IMR-90 (cell line): ENCODE results near the gene GUCY1A2. TPM values are rescaled to one million over a fixed set of nuclear protein-coding genes. Genes with fewer than 3 reads are reported as not detected.
A peak's percentile ranks its signal among the peaks of the same experiment; 100 is the strongest.

Experiments used
- ATAC-seq: fragments of 200-7000 bp; cut with Tn5 transposase; 2 replicates; pipeline ENCODE4 v1.9.1; 2020; ENCODE audit warnings: low read depth, mild to moderate bottlenecking, moderate library complexity
- BruUV-seq: library from RNA; stranded (reverse); fragments of 400-500 nt; replicated peaks from 2 replicates; lab custom pipeline; 2021; lab: Mats Ljungman, UMichigan
- CTCF ChIA-PET: fragments of 300-600 bp; formaldehyde crosslinking; extraction: SDS; loops from one replicate; lab custom pipeline; 2021; ENCODE audit warnings: antibody characterized with exemption; lab: Yijun Ruan, JAX
- POLR2A ChIA-PET: fragments of 300-600 bp; sonication (Branson Sonifier 250); formaldehyde crosslinking; loops from one replicate; lab custom pipeline; 2022; ENCODE audit warnings: antibody characterized with exemption; ENCODE audit not compliant: unreplicated experiment; lab: Charles Lee
- DNase-seq: peaks from one replicate; pipeline ENCODE4 v3.0.0; 2013
- H2AFZ ChIP-seq: replicated peaks from 2 replicates; pipeline ENCODE3; 2013; ENCODE audit warnings: low read length, mild to moderate bottlenecking; ENCODE audit not compliant: poor library complexity
- H2AK5ac ChIP-seq: 2 replicates; pipeline ENCODE4 v1.6.1; 2013; ENCODE audit warnings: low read depth, low read length, inconsistent platforms
- H2AK9ac ChIP-seq: replicated peaks from 2 replicates; pipeline ENCODE3; 2013; ENCODE audit warnings: mild to moderate bottlenecking, low read depth, low read length, moderate library complexity; ENCODE audit not compliant: poor library complexity
- H2BK120ac ChIP-seq: 2 replicates; pipeline ENCODE4 v1.6.1; 2013; ENCODE audit warnings: low read depth, low read length, inconsistent platforms
- H2BK15ac ChIP-seq: 3 replicates; pipeline ENCODE4 v1.6.1; 2013; ENCODE audit warnings: low read depth, low read length, inconsistent platforms
- H2BK20ac ChIP-seq: 2 replicates; pipeline ENCODE4 v1.6.1; 2013; ENCODE audit warnings: low read depth, mild to moderate bottlenecking, inconsistent platforms, low read length, moderate library complexity
- H2BK5ac ChIP-seq: 2 replicates; pipeline ENCODE4 v1.6.1; 2013; ENCODE audit warnings: mild to moderate bottlenecking, low read depth, low read length, inconsistent platforms; ENCODE audit not compliant: poor library complexity, severe bottlenecking
- H3K14ac ChIP-seq: replicated peaks from 2 replicates; pipeline ENCODE4 v1.6.1; 2013; ENCODE audit warnings: low read depth, low read length, inconsistent platforms
- H3K18ac ChIP-seq: 2 replicates; pipeline ENCODE4 v1.6.1; 2013; ENCODE audit warnings: low read depth, low read length, control low read depth
- H3K23ac ChIP-seq: 2 replicates; pipeline ENCODE4 v1.6.1; 2013; ENCODE audit warnings: low read depth, low read length, inconsistent platforms
- H3K27ac ChIP-seq: 2 replicates; pipeline ENCODE4 v1.5.1; 2013; ENCODE audit warnings: mild to moderate bottlenecking, control low read depth, low read length; ENCODE audit not compliant: insufficient read depth
- H3K27me3 ChIP-seq: 2 replicates; pipeline ENCODE4 v1.6.1; 2013; ENCODE audit warnings: low read length; ENCODE audit not compliant: control insufficient read depth, insufficient read depth
- H3K36me3 ChIP-seq: 2 replicates; pipeline ENCODE4 v1.6.1; 2013; ENCODE audit warnings: low read length, mixed read lengths; ENCODE audit not compliant: control insufficient read depth, insufficient read depth
- H3K4ac ChIP-seq: 2 replicates; pipeline ENCODE4 v1.6.1; 2013; ENCODE audit warnings: low read depth, low read length, inconsistent platforms
- H3K4me1 ChIP-seq: 2 replicates; pipeline ENCODE4 v1.6.1; 2013; ENCODE audit warnings: low read length, mixed read lengths; ENCODE audit not compliant: control insufficient read depth, insufficient read depth
- H3K4me2 ChIP-seq: 2 replicates; pipeline ENCODE4 v1.6.1; 2013; ENCODE audit warnings: low read depth, mild to moderate bottlenecking, control low read depth, low read length, moderate library complexity
- H3K4me3 ChIP-seq: 2 replicates; pipeline ENCODE4 v1.5.1; 2013; ENCODE audit warnings: low read depth, mild to moderate bottlenecking, control low read depth, low read length, moderate library complexity; ENCODE audit not compliant: insufficient read depth
- H3K56ac ChIP-seq: 2 replicates; pipeline ENCODE4 v1.6.1; 2013; ENCODE audit warnings: low read length, inconsistent platforms; ENCODE audit not compliant: insufficient read depth; ENCODE audit errors: extremely low read depth
- H3K79me1 ChIP-seq, 2 experiments: 2 replicates each; pipeline ENCODE4 v1.6.1; 2013; ENCODE audit warnings: low read length in 2 of 2, inconsistent platforms in 1 of 2, low read depth in 1 of 2
- H3K9ac ChIP-seq: 2 replicates; pipeline ENCODE4 v1.6.1; 2013; ENCODE audit warnings: low read depth, low read length, control low read depth
- H3K9me1 ChIP-seq: 2 replicates; pipeline ENCODE4 v1.6.1; 2013; ENCODE audit warnings: low read length, inconsistent platforms; ENCODE audit not compliant: insufficient read depth
- H3K9me3 ChIP-seq: 2 replicates; pipeline ENCODE4 v1.6.1; 2013; ENCODE audit warnings: low read length; ENCODE audit not compliant: control insufficient read depth, insufficient read depth
- H4K20me1 ChIP-seq: 2 replicates; pipeline ENCODE4 v1.6.1; 2013; ENCODE audit warnings: low read length, inconsistent platforms; ENCODE audit not compliant: insufficient read depth
- H4K5ac ChIP-seq: 2 replicates; pipeline ENCODE4 v1.6.1; 2013; ENCODE audit warnings: mild to moderate bottlenecking, low read depth, low read length, control low read depth
- H4K8ac ChIP-seq, 2 experiments: 2 replicates each; pipeline ENCODE4 v1.6.1; 2013; ENCODE audit warnings: low read depth in 2 of 2, low read length in 2 of 2, control low read depth in 1 of 2, inconsistent platforms in 1 of 2
- H4K91ac ChIP-seq: 2 replicates; pipeline ENCODE4 v1.6.1; 2013; ENCODE audit warnings: low read depth, low read length, inconsistent platforms; ENCODE audit not compliant: insufficient read depth
- BHLHE40 ChIP-seq: fragments of 150-350 bp; IDR thresholded peaks from 2 replicates; pipeline ENCODE4 v1.6.1; 2016; ENCODE audit warnings: mild to moderate bottlenecking, low read depth, low read length
- CHD1 ChIP-seq: IDR thresholded peaks from 2 replicates; pipeline ENCODE4 v1.6.1; 2012; ENCODE audit warnings: low read depth, low read length, improper control_type of control experiment
- FOS ChIP-seq: fragments of 150-350 bp; IDR thresholded peaks from 2 replicates; pipeline ENCODE4 v1.6.1; 2016; ENCODE audit warnings: low read depth, low read length
- MAFK ChIP-seq: IDR thresholded peaks from 2 replicates; pipeline ENCODE4 v1.6.1; 2012; ENCODE audit warnings: low read depth, low read length, improper control_type of control experiment
- MXI1 ChIP-seq: IDR thresholded peaks from 2 replicates; pipeline ENCODE4 v1.6.1; 2012; ENCODE audit warnings: low read depth, mild to moderate bottlenecking, low read length, moderate library complexity, borderline replicate concordance
- NFE2L2 ChIP-seq: fragments of 150-350 bp; IDR thresholded peaks from 2 replicates; pipeline ENCODE4 v1.6.1; 2016; ENCODE audit warnings: low read depth, mild to moderate bottlenecking, low read length
- RAD21 ChIP-seq: IDR thresholded peaks from 2 replicates; pipeline ENCODE4 v1.6.1; 2012; ENCODE audit warnings: low read length, improper control_type of control experiment
- RCOR1 ChIP-seq: IDR thresholded peaks from 2 replicates; pipeline ENCODE4 v1.6.1; 2012; ENCODE audit warnings: mild to moderate bottlenecking, low read length, improper control_type of control experiment; ENCODE audit not compliant: insufficient replicate concordance
- RFX5 ChIP-seq: IDR thresholded peaks from 2 replicates; pipeline ENCODE4 v1.8.0; 2012; ENCODE audit warnings: low read depth, mild to moderate bottlenecking, low read length, moderate library complexity
- SMC3 ChIP-seq: fragments of 150-350 bp; IDR thresholded peaks from 2 replicates; pipeline ENCODE4 v1.6.1; 2016; ENCODE audit warnings: low read depth, mild to moderate bottlenecking, antibody characterized with exemption, low read length, moderate library complexity
- WGBS, 2 experiments: methylation state at CpG; one replicate each; pipeline versions ENCODE4 v1.1.5 to v1.1.7; 2013; ENCODE audit warnings: missing lambda C conversion rate in 2 of 2; ENCODE audit not compliant: insufficient read length in 1 of 2; ENCODE audit errors: extremely low coverage in 2 of 2; 5-methylcytosine and 5-hydroxymethylcytosine counted together
- dilution Hi-C: fragments of 300-500 bp; cut with HindIII; formaldehyde crosslinking; loops from one replicate; pipeline ENCODE4 v1.14.3; 2018; ENCODE audit warnings: low sequenced_read_pairs; ENCODE audit not compliant: unreplicated experiment
- in situ Hi-C: fragments of 300-500 bp; cut with MboI; formaldehyde crosslinking; loops from 3 replicates; pipeline ENCODE4 v1.14.3; 2019; ENCODE audit warnings: low sequenced_read_pairs, inconsistent platforms, mixed read lengths
- intact Hi-C: fragments of 100-400 bp; cut with micrococcal nuclease; formaldehyde crosslinking; loops from 2 replicates; pipeline ENCODE4 v1.10.0; 2022
- polyA plus RNA-seq, 3 experiments: library from polyadenylated mRNA; depleted of rRNA; stranded (reverse); fragments of >200 nt; gene quantifications; 2 replicates each; pipeline ENCODE4 v1.2.3, GENCODE V29; 2012; ENCODE audit warnings: low replicate concordance in 1 of 3
- total RNA-seq: library from RNA; depleted of rRNA; stranded (reverse); fragments of >200 nt; gene quantifications from 2 replicates; pipeline ENCODE4 v1.2.3, GENCODE V29; 2012
- TF ChIP-seq, protein P1 (sequence below): fragments of 150-350 bp; IDR thresholded peaks from 2 replicates; pipeline ENCODE4 v1.6.1; 2016; ENCODE audit warnings: low read depth, mild to moderate bottlenecking, low read length, moderate library complexity, borderline replicate concordance
- TF ChIP-seq, protein P2 (sequence below): fragments of 150-350 bp; IDR thresholded peaks from 2 replicates; pipeline ENCODE4 v1.6.1; 2017; ENCODE audit warnings: mild to moderate bottlenecking, antibody characterized with exemption, low read length, low read depth
- TF ChIP-seq, protein P3 (sequence below): conservative IDR thresholded peaks from 2 replicates; pipeline ENCODE4 v1.5.1; 2012; ENCODE audit warnings: mild to moderate bottlenecking, low read depth, low read length, improper control_type of control experiment

Gene GUCY1A2
- total and polyA plus RNA-seq, 2 of the 4 experiments (the other 2 are of a cell fraction) = under 0.01 to 0.03 TPM

DNA sequence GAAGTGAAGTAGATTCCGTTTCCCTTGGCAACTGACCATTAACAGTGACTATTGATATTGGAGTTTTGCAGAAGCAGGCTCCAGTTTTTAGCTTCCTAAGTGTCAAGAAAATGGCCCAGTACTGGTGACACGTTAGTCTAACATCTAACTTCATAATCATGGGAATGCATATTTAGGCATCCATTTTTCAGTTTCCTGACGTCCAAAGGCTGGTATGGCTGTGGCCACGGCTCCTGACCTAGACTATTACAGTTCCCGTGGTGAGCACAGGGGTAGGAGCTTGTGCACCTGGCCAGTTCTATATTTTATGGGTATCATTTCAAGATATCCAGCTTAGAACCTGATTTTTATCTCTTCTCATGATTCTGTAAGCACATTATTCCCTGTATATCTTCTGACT is 323.8 kb downstream of the GUCY1A2 start:
- no peak for DNase-seq
- Histone ChIP-seq H2BK20ac (peak overlapping the region; percentile 22), H3K14ac (no peak overlapping the region), H3K79me1 (no peaks in the 10 kb centered on the region), H2BK5ac (no peak overlapping the region), H2AK9ac (no peak overlapping the region), H3K4me2 (no peak overlapping the region), H2AFZ (no peak overlapping the region), H4K5ac (no peak overlapping the region), H4K20me1 (no peaks in the 10 kb centered on the region), H2BK15ac (peak overlapping the region; percentile 10; the same call in 1 of the 3 replicates), H3K23ac (no peak overlapping the region), H3K9ac (no peak overlapping the region), H3K9me3 (no peaks in the 10 kb centered on the region), H3K27ac (no peak overlapping the region), H2BK120ac (peak overlapping the region; percentile 16; the same call in 1 of the 2 replicates), H3K9me1 (peaks cover 2% of the 10 kb centered on the region; the same call in 1 of the 2 replicates), H3K18ac (no peak overlapping the region), H4K8ac (no peak overlapping the region), H3K4me1 (peaks cover 2% of the 10 kb centered on the region), H3K56ac (no peak overlapping the region), H3K4ac (no peak overlapping the region), H3K4me3 (no peak overlapping the region), H3K36me3 (no peaks in the 10 kb centered on the region), H4K91ac (no peak overlapping the region), H2AK5ac (peak overlapping the region; percentile 7; the same call in 1 of the 2 replicates), H3K27me3 (no peaks in the 10 kb centered on the region)
- CTCF ChIA-PET = no interaction called here
- intact Hi-C loops = loop anchor here (5.0 kb wide), 1 partner anchor 52 kb away; no protein-coding TSS in a partner anchor
- ATAC-seq = no peak
- POLR2A ChIA-PET = no interaction called here
- 100% methylated on average over 1 of the region's 5 CpGs; no CpG with 5 or more reads in 1 of the 2 experiments for WGBS, 2 experiments
- TF ChIP-seq BHLHE40 = no peak
- TF ChIP-seq, protein P1, sequence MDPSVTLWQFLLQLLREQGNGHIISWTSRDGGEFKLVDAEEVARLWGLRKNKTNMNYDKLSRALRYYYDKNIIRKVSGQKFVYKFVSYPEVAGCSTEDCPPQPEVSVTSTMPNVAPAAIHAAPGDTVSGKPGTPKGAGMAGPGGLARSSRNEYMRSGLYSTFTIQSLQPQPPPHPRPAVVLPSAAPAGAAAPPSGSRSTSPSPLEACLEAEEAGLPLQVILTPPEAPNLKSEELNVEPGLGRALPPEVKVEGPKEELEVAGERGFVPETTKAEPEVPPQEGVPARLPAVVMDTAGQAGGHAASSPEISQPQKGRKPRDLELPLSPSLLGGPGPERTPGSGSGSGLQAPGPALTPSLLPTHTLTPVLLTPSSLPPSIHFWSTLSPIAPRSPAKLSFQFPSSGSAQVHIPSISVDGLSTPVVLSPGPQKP = no peak
- TF ChIP-seq MAFK = no peak
- TF ChIP-seq FOS = no peak
- no peak for TF ChIP-seq MXI1
- no peak for TF ChIP-seq RAD21
- no peak for TF ChIP-seq NFE2L2
- TF ChIP-seq, protein P2, sequence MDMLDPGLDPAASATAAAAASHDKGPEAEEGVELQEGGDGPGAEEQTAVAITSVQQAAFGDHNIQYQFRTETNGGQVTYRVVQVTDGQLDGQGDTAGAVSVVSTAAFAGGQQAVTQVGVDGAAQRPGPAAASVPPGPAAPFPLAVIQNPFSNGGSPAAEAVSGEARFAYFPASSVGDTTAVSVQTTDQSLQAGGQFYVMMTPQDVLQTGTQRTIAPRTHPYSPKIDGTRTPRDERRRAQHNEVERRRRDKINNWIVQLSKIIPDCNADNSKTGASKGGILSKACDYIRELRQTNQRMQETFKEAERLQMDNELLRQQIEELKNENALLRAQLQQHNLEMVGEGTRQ = no peak
- TF ChIP-seq RFX5 = no peak
- TF ChIP-seq CHD1 = no peak
- TF ChIP-seq, protein P3, sequence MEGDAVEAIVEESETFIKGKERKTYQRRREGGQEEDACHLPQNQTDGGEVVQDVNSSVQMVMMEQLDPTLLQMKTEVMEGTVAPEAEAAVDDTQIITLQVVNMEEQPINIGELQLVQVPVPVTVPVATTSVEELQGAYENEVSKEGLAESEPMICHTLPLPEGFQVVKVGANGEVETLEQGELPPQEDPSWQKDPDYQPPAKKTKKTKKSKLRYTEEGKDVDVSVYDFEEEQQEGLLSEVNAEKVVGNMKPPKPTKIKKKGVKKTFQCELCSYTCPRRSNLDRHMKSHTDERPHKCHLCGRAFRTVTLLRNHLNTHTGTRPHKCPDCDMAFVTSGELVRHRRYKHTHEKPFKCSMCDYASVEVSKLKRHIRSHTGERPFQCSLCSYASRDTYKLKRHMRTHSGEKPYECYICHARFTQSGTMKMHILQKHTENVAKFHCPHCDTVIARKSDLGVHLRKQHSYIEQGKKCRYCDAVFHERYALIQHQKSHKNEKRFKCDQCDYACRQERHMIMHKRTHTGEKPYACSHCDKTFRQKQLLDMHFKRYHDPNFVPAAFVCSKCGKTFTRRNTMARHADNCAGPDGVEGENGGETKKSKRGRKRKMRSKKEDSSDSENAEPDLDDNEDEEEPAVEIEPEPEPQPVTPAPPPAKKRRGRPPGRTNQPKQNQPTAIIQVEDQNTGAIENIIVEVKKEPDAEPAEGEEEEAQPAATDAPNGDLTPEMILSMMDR = no peak
- TF ChIP-seq SMC3 = no peak
- TF ChIP-seq RCOR1 = no peak
- no TSS peak for BruUV-seq
- in situ Hi-C loops = no loop called here
- dilution Hi-C loops = no loop called here
